ENCODE results near the gene CDK7.

DNA sequence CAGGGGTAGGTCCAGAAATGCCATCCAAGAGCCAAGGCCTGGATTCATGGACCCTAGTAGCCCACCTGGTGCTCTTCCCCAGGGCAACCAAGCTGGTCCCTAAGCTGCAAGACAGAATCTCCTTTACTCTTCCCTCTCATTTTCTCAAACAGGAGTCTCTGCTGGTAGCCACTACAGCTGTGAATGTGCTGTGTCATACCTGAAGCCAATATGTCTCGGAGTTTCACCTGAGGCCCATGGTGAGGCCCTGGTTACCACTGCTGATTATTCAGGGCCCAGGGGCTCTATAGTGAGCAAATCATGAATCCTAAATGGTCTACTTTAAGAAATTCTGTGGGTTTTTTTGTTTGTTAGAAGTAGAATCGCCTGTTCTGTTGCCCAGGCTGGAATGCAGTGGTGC, 15.9 kb downstream of the CDK7 start:
- TF ChIP-seq, protein P1, sequence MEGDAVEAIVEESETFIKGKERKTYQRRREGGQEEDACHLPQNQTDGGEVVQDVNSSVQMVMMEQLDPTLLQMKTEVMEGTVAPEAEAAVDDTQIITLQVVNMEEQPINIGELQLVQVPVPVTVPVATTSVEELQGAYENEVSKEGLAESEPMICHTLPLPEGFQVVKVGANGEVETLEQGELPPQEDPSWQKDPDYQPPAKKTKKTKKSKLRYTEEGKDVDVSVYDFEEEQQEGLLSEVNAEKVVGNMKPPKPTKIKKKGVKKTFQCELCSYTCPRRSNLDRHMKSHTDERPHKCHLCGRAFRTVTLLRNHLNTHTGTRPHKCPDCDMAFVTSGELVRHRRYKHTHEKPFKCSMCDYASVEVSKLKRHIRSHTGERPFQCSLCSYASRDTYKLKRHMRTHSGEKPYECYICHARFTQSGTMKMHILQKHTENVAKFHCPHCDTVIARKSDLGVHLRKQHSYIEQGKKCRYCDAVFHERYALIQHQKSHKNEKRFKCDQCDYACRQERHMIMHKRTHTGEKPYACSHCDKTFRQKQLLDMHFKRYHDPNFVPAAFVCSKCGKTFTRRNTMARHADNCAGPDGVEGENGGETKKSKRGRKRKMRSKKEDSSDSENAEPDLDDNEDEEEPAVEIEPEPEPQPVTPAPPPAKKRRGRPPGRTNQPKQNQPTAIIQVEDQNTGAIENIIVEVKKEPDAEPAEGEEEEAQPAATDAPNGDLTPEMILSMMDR (IDR thresholded peaks at IDR 0.05; ENCODE audit: low read depth, low read length, poor library complexity, severe bottlenecking): no peak
- TF ChIP-seq EZH2phosphoT487 (IDR thresholded peaks at IDR 0.05; ENCODE audit: borderline replicate concordance, low read length): no peak
